Measurements from ENCODE around the gene PPP5C.

- no peak for TF ChIP-seq EZH2 (IDR thresholded peaks at IDR 0.05; ENCODE audit: low read depth, low read length, severe bottlenecking)
- TF ChIP-seq CTCF (IDR thresholded peaks at IDR 0.05; ENCODE audit: control extremely low read depth in 1 of 3, insufficient read depth in 1 of 3, low read depth in 1 of 3, low read length in 3 of 3) = no peak
Measured at GRCh38 chr19:46423188-46423587, 76.3 kb downstream of the PPP5C start.

All from H1 (cell line).